Measurements from ENCODE around the gene DNAJA2. TPM values are rescaled to one million over a fixed set of nuclear protein-coding genes. Genes with fewer than 3 reads are reported as not detected.

The DNAJA2 gene
- total and polyA plus RNA-seq, 2 experiments from 2014 or later: 66.4 to 72.5 TPM

DNA sequence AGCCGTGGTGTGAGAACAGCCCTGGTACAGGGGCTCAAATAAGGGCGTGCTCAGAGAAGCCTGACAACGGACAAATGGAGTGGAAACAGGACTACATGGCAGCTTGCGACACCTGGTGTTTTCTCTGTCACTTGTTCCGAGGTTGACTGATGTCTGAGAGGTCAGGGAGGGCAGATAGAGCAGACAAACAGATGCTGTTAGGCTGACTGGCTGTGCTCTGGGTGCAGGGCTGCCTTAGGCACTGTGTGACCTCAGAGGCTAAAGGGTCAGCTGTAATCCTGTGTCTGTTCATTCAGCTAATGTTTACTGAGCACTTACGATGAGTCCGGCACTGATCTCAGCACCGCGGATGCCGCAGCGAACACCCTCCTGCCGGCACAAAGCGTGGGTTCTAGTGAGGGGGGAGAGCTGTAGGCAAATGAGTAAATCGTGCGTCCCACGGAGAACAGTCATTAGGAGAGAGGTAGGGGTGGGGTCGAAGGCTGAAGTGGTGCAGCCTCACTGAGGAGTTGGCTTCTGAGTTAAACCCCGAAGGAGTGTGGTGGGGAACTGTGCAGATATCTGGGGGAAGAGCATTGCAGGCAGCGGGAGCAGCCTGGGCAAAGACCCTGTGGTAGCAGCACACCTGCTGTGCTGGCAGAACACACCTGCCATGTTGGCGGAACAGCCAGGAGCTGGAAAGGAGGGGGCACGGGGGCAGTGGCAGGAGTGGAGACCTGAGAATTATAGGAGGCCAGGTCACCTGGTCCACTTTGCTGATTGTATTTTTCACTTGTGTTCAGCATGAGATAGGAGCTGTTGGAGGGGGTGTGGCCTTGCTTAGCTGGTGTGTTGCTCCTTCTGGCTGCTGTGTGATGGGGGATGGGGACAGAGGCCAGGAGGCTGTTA lies 54.3 kb downstream of the DNAJA2 start:
- Histone ChIP-seq H3K27ac (peak overlapping the region; percentile 21), H3K4me1 (ENCODE audit: low read depth) (no peaks in the 10 kb centered on the region), H3K36me3 (peaks cover 29% of the 10 kb centered on the region), H3K27me3 (no peaks in the 10 kb centered on the region), H3K9me3 (ENCODE audit: low read depth) (no peaks in the 10 kb centered on the region), H3K4me3 (no peak overlapping the region)
- TF ChIP-seq, protein P1, sequence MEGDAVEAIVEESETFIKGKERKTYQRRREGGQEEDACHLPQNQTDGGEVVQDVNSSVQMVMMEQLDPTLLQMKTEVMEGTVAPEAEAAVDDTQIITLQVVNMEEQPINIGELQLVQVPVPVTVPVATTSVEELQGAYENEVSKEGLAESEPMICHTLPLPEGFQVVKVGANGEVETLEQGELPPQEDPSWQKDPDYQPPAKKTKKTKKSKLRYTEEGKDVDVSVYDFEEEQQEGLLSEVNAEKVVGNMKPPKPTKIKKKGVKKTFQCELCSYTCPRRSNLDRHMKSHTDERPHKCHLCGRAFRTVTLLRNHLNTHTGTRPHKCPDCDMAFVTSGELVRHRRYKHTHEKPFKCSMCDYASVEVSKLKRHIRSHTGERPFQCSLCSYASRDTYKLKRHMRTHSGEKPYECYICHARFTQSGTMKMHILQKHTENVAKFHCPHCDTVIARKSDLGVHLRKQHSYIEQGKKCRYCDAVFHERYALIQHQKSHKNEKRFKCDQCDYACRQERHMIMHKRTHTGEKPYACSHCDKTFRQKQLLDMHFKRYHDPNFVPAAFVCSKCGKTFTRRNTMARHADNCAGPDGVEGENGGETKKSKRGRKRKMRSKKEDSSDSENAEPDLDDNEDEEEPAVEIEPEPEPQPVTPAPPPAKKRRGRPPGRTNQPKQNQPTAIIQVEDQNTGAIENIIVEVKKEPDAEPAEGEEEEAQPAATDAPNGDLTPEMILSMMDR (IDR thresholded peaks at IDR 0.05; ENCODE audit: low read depth, low read length): no peak
- no peak for DNase-seq (ENCODE audit: low read depth in 1 of 2, low spot score in 1 of 2)

DNA sequence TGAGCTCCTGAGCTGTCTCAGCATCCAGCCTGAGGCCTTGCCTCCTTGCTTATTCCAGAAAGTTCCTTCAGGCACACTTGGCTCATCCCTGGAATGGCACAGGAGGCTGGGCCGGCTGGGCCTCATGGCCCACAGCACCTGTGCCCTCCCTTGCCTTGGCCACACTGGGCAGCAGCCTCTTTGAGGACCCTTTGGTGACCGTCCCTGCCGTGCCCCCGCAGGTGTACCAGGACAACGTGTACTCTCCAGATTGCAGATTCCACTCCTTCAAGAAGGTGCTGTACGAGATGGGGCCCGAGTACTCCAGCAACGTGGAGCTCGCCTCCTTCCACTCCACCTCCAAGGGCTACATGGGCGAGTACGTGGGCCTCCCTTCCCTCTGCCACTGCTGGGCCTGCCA lies 55.1 kb downstream of the DNAJA2 start:
- H3K36me3 ChIP-seq: peaks cover 24% of the 10 kb centered on the region
- TF ChIP-seq, protein P1 (IDR thresholded peaks at IDR 0.05; ENCODE audit: low read depth, low read length): no peak
- no peaks in the 10 kb centered on the region for H3K9me3 ChIP-seq (ENCODE audit: low read depth)

GRCh38 chr16:46916980-46917379 lies 56.5 kb downstream of the DNAJA2 start:
- no peaks in the 10 kb centered on the region for H3K27me3 ChIP-seq
- H3K9me3 ChIP-seq (ENCODE audit: low read depth): no peaks in the 10 kb centered on the region
- no peak overlapping the region for H3K4me3 ChIP-seq
- TF ChIP-seq, protein P1 (IDR thresholded peaks at IDR 0.05; ENCODE audit: low read depth, low read length): no peak
- no peaks in the 10 kb centered on the region for H3K4me1 ChIP-seq (ENCODE audit: low read depth)
- no peak overlapping the region for H3K27ac ChIP-seq
- no peak for DNase-seq (ENCODE audit: low read depth in 1 of 2, low spot score in 1 of 2)
- H3K36me3 ChIP-seq: peaks cover 20% of the 10 kb centered on the region

More for the DNA sequence above, 55.1 kb downstream of the DNAJA2 start:
- no peak overlapping the region for H3K4me3 ChIP-seq
- no peaks in the 10 kb centered on the region for H3K27me3 ChIP-seq
- DNase-seq (ENCODE audit: low read depth in 1 of 2, low spot score in 1 of 2): no peak
- no peaks in the 10 kb centered on the region for H3K4me1 ChIP-seq (ENCODE audit: low read depth)
- H3K27ac ChIP-seq: peak overlapping the region; percentile 21

- no peak overlapping the region for H3K4me3 ChIP-seq
- no peak overlapping the region for H3K27ac ChIP-seq
- peaks cover 30% of the 10 kb centered on the region for H3K36me3 ChIP-seq
- H3K9me3 ChIP-seq (ENCODE audit: low read depth): no peaks in the 10 kb centered on the region
- DNase-seq (ENCODE audit: low read depth in 1 of 2, low spot score in 1 of 2): no peak
- no peaks in the 10 kb centered on the region for H3K4me1 ChIP-seq (ENCODE audit: low read depth)
- H3K27me3 ChIP-seq: no peaks in the 10 kb centered on the region
- TF ChIP-seq, protein P1 (IDR thresholded peaks at IDR 0.05; ENCODE audit: low read depth, low read length): no peak
Measured at GRCh38 chr16:46915483-46916025, 57.9 kb downstream of the DNAJA2 start.

- Histone ChIP-seq H3K27ac (no peak overlapping the region), H3K4me3 (no peak overlapping the region), H3K27me3 (no peaks in the 10 kb centered on the region), H3K9me3 (ENCODE audit: low read depth) (no peaks in the 10 kb centered on the region), H3K36me3 (peaks cover 36% of the 10 kb centered on the region), H3K4me1 (ENCODE audit: low read depth) (no peaks in the 10 kb centered on the region)
- no peak for DNase-seq (ENCODE audit: low read depth in 1 of 2, low spot score in 1 of 2)
- TF ChIP-seq, protein P1 (IDR thresholded peaks at IDR 0.05; ENCODE audit: low read depth, low read length): no peak
Measured at GRCh38 chr16:46914556-46915201, 58.8 kb downstream of the DNAJA2 start.
